ENCODE measurements around the gene IGLON5.

- TF ChIP-seq SUZ12 (IDR thresholded peaks at IDR 0.05) (no peak), ZNF384 (IDR thresholded peaks at IDR 0.05) (no peak), SP1 (IDR thresholded peaks at IDR 0.05) (no peak), HDGF (IDR thresholded peaks at IDR 0.05; ENCODE audit: borderline replicate concordance) (no peak), LEF1 (IDR thresholded peaks at IDR 0.05; ENCODE audit: borderline replicate concordance) (no peak)
Measured at GRCh38 chr19:51372021-51372648, 60.7 kb downstream of the IGLON5 start.
